OCI-LY3 (cell line): ENCODE results near the gene DNMT3B.

ENCODE experiments used
- CTCF ChIP-seq: fragments of 200-600, 300-600 bp; sonication (generic); IDR thresholded peaks from 2 replicates; pipeline ENCODE4 v1.5.1; 2014; ENCODE audit warnings: antibody characterized with exemption, low read length, low read depth
- EZH2phosphoT487 ChIP-seq: fragments of 200-600 bp; shearing (Covaris generic); IDR thresholded peaks from 2 replicates; pipeline ENCODE4 v1.6.1; 2018; ENCODE audit warnings: antibody characterized with exemption, mixed run types, low read depth

GRCh38 chr20:32798046-32798981, 36.1 kb downstream of the DNMT3B start:
- TF ChIP-seq CTCF (no peak), EZH2phosphoT487 (no peak)
